AG04449 (cell line): ENCODE measurements around the gene IGFBP2.

Experiments used
- CTCF ChIA-PET: fragments of 350-600 bp; formaldehyde crosslinking; extraction: SDS; loops from one replicate; lab custom pipeline; 2021; ENCODE audit warnings: antibody characterized with exemption; lab: Yijun Ruan, JAX
- POLR2A ChIA-PET: fragments of 400-600, 350-600 bp; formaldehyde crosslinking; extraction: SDS; loops from one replicate; lab custom pipeline; 2020; ENCODE audit warnings: antibody characterized with exemption, inconsistent platforms; lab: Yijun Ruan, JAX
- DNase-seq: peaks from one replicate; pipeline ENCODE4 v3.0.0-alpha.2; 2010; ENCODE audit warnings: low read depth, low spot score
- H3K4me3 ChIP-seq: 2 replicates; pipeline ENCODE4 v1.5.1; 2011; ENCODE audit warnings: low read depth, mild to moderate bottlenecking, control low read depth, low read length
- CTCF ChIP-seq: IDR thresholded peaks from one replicate; pipeline ENCODE4 v1.5.1; 2011; ENCODE audit warnings: mild to moderate bottlenecking, moderate library complexity, low read length, control low read depth, inconsistent platforms; ENCODE audit not compliant: insufficient read depth; ENCODE audit errors: missing control alignments

Gene IGFBP2

GRCh38 chr2:216657086-216657855, 24.1 kb downstream of the IGFBP2 start:
- ChIA-PET POLR2A (no interaction called here), CTCF (interaction anchor here (1.7 to 36.8 kb wide), 3 partner anchors 8 to 135 kb away, joined by 5 to 1277 read pairs (median 109); no protein-coding TSS in a partner anchor)
- H3K4me3 ChIP-seq = no peak overlapping the region
- DNase-seq = no peak
- no peak for TF ChIP-seq CTCF

GRCh38 chr2:216657980-216658379, 24.8 kb downstream of the IGFBP2 start:
- ChIA-PET CTCF (interaction anchor here (1.7 to 36.8 kb wide), 2 partner anchors 24 to 136 kb away, joined by 5 to 1277 read pairs; no protein-coding TSS in a partner anchor), POLR2A (no interaction called here)
- H3K4me3 ChIP-seq = no peak overlapping the region
- no peak for DNase-seq
- TF ChIP-seq CTCF = no peak

- no peak overlapping the region for H3K4me3 ChIP-seq
- ChIA-PET POLR2A (no interaction called here), CTCF (interaction anchor here (1.7 to 36.8 kb wide), 2 partner anchors 23 to 136 kb away, joined by 5 to 1277 read pairs; no protein-coding TSS in a partner anchor)
- DNase-seq = no peak
- TF ChIP-seq CTCF = no peak
Observed at GRCh38 chr2:216658757-216659156, 25.5 kb downstream of the IGFBP2 start.

GRCh38 chr2:216659276-216659675, 26.1 kb downstream of the IGFBP2 start:
- no peak for DNase-seq
- ChIA-PET CTCF (interaction anchor here (1.0 to 36.8 kb wide), 3 partner anchors 105 to 148 kb away, joined by 3 to 1277 read pairs (median 4); no protein-coding TSS in a partner anchor), POLR2A (no interaction called here)
- no peak for TF ChIP-seq CTCF
- H3K4me3 ChIP-seq = no peak overlapping the region

- H3K4me3 ChIP-seq = no peak overlapping the region
- TF ChIP-seq CTCF = no peak
- no peak for DNase-seq
- POLR2A ChIA-PET = no interaction called here
- CTCF ChIA-PET = interaction anchor here (0.8 to 36.8 kb wide), 4 partner anchors 9 to 149 kb away, joined by 4 to 1277 read pairs (median 4); no protein-coding TSS in a partner anchor
Observed at GRCh38 chr2:216660496-216660895, 27.3 kb downstream of the IGFBP2 start.

- no peak for DNase-seq
- ChIA-PET POLR2A (no interaction called here), CTCF (interaction anchor here (0.8 to 36.8 kb wide), 6 partner anchors 8 to 151 kb away, joined by 3 to 1277 read pairs (median 4); no protein-coding TSS in a partner anchor)
- H3K4me3 ChIP-seq = no peak overlapping the region
- no peak for TF ChIP-seq CTCF
Observed at GRCh38 chr2:216661051-216661450, 27.8 kb downstream of the IGFBP2 start.
